ENCODE data around the gene AMIGO1.

AMIGO1 gene

DNA sequence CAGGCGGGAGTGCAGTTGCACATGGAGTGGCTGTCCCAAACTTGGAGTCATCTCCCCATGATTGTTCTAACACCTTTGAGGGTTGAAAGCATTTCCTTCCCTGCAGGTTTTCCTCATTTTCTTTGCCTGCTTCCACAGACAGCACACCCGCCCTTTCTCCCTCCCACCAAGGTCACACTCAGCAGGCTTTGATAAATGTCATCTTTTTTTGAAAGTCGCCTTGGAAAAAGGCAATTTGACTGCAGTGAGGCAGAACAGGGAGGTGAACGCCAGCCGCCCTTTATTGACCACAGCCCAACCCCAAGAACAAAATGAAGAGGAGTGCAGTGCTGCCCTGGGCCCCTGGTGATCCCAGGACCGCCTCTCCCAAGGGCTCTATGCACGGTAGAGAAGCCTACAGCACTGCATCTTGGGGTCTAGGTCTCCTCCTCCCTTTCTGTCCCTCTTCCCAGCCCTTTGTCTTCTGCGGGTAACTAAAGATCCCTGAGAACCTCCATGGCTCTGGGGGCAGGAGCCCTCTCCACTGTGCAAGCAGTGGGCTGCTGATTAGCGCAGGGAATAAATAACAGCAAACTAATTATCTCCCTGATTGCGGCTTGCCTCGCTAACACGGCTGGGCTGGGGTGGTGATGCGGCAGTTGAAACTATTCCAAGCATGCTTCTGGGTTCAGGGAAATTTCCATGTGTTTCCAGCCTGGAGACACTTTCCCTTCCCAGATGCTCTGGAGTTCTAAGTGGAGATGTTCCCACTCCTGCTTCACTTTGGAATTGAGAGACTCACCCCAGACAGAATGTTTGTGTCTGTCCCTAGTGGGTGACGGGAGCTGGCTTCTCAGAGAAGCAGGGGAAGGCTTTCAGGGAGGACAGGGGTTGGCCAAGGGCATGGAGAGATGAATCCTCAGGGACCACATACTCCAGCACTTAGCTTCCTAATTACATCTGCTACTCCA lies 11.8 kb upstream of the AMIGO1 start:
- Mint-ChIP-seq H3K4me3 (no peak overlapping the region), H3K9me3 (no peaks in the 10 kb centered on the region), H3K27me3 (no peaks in the 10 kb centered on the region), H3K27ac (no peak overlapping the region), H3K4me1 (no peaks in the 10 kb centered on the region), H3K36me3 (no peaks in the 10 kb centered on the region)

DNA sequence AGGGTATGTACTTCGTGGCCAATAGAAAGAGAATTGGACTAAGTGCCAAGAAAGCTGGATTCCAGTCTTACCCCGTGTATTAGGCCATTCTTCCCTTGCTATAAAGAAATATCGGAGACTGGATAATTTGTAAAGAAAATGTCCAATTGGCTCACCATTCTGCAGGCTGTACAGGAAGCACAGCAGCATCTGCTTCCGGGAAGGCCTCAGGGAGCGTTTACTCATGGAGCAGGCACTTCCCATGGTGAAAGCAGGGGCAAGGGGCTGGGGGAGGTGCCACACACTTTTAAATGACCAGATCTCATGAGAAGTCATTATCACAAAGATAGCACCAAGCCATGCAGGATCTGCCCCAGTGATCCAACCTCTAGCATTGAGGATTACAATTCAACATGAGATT lies 7.8 kb upstream of the AMIGO1 start:
- H3K4me1 Mint-ChIP-seq, result peaks cover 6% of the 10 kb centered on the region
- H3K27ac Mint-ChIP-seq, result no peak overlapping the region
- H3K27me3 Mint-ChIP-seq, result no peaks in the 10 kb centered on the region
- H3K36me3 Mint-ChIP-seq, result no peaks in the 10 kb centered on the region
- H3K9me3 Mint-ChIP-seq, result no peaks in the 10 kb centered on the region
- H3K4me3 Mint-ChIP-seq, result no peak overlapping the region

DNA sequence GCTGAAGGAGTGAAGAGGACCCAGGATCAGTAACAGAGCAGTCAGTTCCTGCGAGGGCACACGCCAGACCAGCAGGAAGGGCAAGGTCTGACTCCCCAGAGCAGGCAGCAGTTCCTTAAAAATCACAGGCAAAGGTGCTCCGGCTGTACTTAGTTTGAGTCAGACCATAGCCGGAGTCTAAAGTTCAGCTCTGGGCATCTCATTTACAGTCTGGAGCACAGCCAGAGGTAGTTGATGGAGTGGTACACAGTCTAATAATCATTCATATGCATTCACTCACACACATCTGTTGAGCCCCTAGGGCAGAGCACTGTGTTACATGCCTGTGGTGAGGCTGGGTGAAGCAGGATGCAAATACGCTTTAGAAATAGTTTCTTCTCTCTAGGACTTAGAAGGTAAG lies 7.3 kb upstream of the AMIGO1 start:
- Mint-ChIP-seq H3K27me3 (no peaks in the 10 kb centered on the region), H3K4me1 (peaks cover 8% of the 10 kb centered on the region), H3K4me3 (no peak overlapping the region), H3K36me3 (no peaks in the 10 kb centered on the region), H3K9me3 (no peaks in the 10 kb centered on the region), H3K27ac (no peak overlapping the region)

DNA sequence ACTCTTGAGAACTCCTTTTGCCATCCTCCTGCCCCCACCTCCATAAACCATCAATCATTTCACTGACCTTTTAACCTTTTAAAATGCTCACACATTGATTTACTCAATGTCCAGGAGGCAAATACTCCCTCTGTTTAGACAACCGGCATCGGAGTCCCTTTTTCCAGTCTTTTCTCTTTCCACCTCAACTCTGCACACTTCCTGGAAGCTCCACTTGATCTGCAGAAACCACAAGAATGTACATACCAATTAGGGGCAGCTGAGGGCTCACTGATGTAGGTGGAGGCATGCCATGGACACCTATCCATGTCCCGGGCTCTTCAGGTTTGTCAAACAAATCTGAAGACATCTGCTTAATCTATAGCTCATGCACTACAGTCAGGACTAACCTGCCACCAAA lies 5.3 kb upstream of the AMIGO1 start:
- Mint-ChIP-seq H3K27ac (no peak overlapping the region), H3K9me3 (no peaks in the 10 kb centered on the region), H3K4me1 (peaks cover 29% of the 10 kb centered on the region), H3K27me3 (no peaks in the 10 kb centered on the region), H3K36me3 (no peaks in the 10 kb centered on the region), H3K4me3 (no peak overlapping the region)

DNA sequence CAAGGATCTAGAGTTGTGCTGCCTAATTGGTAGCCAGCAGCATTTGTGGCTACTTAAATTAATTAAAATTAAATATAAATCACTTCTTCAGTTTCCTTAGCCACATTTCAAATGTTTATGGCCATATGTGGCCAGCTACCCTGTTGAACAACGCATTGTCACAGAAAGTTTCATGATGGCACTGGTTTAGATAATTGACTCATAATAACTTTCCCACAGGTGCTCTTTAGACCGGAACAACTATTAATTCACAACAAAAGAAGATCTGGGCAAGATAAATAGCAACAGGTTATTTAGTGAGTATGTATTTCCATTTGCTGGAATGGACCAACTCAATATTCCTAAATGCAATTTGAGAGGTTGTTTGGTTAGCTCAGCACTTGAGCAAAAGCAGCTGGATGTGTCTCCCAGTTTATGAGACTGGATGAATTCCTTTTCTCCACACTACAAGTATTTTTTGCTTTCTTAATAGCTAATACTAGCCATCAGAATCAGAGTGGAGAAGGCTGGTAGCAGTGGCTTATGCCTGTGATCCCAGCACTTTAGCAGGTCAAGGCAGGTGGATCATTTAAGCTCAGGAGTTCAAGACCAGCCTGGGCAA lies 3.7 kb upstream of the AMIGO1 start:
- H3K4me3 Mint-ChIP-seq, result no peak overlapping the region
- no peaks in the 10 kb centered on the region for H3K9me3 Mint-ChIP-seq
- peaks cover 40% of the 10 kb centered on the region for H3K4me1 Mint-ChIP-seq
- no peaks in the 10 kb centered on the region for H3K27me3 Mint-ChIP-seq
- H3K36me3 Mint-ChIP-seq, result no peaks in the 10 kb centered on the region
- no peak overlapping the region for H3K27ac Mint-ChIP-seq

DNA sequence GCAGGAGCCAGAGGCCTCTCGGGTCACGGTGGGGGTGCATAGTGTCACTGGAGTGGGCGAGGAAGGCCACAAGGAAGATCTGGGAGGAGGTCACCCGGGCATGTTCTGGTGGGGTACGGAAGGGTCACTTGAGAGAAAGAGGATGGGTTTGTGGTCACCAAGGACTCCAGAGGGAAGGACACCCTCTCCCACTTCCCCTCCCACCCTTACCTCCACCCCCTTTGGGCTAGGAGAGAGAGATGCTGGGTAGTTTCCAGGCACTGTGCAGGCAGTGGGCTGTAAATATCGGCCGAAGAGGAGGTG lies 703 bp downstream of the AMIGO1 start:
- peaks cover 69% of the 10 kb centered on the region for H3K4me1 Mint-ChIP-seq
- H3K27me3 Mint-ChIP-seq, result no peaks in the 10 kb centered on the region
- H3K9me3 Mint-ChIP-seq, result no peaks in the 10 kb centered on the region
- peak overlapping the region; percentile 77 for H3K4me3 Mint-ChIP-seq
- peaks cover 8% of the 10 kb centered on the region for H3K36me3 Mint-ChIP-seq
- peak overlapping the region; percentile 73 for H3K27ac Mint-ChIP-seq

DNA sequence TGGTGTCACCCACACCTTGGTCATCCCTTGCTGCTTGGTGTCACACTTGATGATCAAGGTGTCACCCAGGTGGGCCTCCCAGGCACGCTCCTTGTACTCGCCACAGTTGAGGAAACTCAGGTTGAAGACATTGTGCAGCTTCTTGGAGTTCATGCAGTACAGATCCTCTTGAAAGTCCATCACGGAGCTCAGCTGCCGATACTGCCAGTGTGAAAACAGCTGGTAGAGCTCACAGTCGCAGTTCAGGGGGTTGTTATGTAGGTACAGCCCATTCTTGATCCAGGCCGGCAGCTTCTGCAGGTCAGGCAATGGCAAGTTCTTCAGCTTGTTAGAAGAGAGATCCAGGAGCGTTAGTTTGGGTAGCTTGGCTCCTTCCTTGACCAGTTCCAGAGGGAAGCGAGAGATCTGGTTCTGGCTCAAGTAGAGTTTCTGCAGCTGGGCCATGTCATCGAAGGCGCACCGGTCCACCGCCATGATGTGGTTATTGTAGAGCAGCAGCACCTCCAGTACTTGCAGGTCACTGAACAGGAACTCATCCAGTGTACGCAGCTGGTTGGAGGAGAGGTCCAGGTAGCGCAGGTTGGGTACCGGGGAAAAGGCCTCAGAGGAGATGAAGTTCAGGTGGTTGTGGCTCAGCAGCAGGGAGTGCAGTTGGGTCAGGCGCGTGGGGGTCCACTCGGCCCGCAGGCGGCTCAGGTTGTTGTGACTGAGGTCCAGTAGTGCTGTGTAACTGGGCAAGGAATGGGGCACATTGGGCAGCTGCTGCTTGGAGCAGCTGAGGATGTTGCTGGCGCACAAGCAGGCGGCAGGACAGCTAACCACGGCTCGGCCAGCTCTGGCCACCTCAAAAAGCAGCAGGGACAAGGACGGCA lies 1.3 kb downstream of the AMIGO1 start:
- Mint-ChIP-seq H3K4me1 (peaks cover 73% of the 10 kb centered on the region), H3K27ac (peak overlapping the region; percentile 73), H3K27me3 (no peaks in the 10 kb centered on the region), H3K4me3 (peak overlapping the region; percentile 77), H3K36me3 (peaks cover 8% of the 10 kb centered on the region), H3K9me3 (no peaks in the 10 kb centered on the region)

DNA sequence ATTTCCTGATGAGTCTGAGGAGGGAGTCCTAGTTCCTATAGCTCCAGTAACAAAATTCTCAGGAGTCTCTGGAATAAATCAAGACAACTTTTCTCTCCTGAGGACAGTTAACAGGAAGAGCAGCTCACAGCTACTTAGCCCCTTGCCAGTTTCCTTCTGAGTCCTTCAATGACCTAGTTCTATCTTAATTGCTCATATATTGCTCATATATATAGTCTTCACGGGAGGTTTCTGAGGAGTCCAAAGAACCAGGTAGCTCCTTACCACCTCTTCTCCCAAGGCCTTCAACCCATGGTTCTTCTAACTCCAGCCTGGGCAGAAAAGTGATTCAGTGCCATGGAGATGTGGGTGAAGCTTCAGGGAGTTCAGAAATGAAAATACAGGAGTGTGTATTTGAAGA lies 4.6 kb downstream of the AMIGO1 start:
- H3K36me3 Mint-ChIP-seq, result peaks cover 8% of the 10 kb centered on the region
- peak overlapping the region; percentile 34 for H3K4me3 Mint-ChIP-seq
- no peaks in the 10 kb centered on the region for H3K27me3 Mint-ChIP-seq
- H3K9me3 Mint-ChIP-seq, result no peaks in the 10 kb centered on the region
- H3K4me1 Mint-ChIP-seq, result peaks cover 83% of the 10 kb centered on the region
- peak overlapping the region; percentile 79 for H3K27ac Mint-ChIP-seq

DNA sequence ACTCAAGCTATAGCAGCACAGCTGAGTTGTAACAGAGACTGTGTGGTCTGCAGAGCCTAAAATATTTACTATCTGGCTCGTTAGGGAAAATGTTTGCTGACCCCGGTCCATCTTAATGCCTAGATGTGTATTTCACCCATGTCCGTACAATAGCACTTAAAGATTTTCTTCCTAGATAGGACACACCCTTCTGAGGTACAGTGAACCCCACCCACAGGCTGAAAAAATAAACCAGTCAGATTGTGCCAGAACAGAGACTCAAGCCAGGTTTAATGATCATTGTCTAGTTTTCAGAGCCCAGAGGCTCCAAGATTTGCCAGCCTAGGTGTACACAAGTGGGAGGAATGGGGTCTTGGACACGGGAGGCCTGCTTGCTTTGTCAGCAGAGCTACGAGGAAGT lies 5.6 kb downstream of the AMIGO1 start:
- Mint-ChIP-seq H3K27me3 (no peaks in the 10 kb centered on the region), H3K36me3 (peaks cover 8% of the 10 kb centered on the region), H3K27ac (peak overlapping the region; percentile 95), H3K4me3 (peak overlapping the region; percentile 76), H3K4me1 (peaks cover 88% of the 10 kb centered on the region), H3K9me3 (no peaks in the 10 kb centered on the region)

DNA sequence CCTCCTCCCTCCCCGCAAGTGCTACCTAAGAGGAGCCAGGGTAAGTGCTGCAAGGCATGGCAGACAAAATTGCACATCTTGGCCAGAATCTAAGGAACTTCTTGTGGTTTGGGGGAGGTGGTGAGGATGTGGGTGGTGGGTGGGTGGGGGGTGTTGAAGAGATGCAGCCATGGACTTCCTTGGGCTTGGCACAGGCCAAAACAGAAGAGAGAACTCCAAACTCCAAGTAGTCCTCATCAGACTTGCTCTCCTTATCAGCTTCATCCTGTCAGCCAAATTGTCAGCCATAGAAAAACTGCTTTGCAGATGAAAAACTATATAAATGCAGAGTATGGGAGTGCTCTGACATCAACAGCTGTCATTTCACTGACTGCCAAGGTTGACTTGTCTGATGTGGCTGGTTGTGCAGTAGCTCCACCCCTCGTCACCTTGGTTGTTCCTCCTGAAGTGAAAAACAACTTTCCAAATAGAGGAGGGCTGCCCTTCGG lies 7.1 kb downstream of the AMIGO1 start:
- Mint-ChIP-seq H3K36me3 (peaks cover 7% of the 10 kb centered on the region), H3K27me3 (no peaks in the 10 kb centered on the region), H3K4me3 (peak overlapping the region; percentile 80), H3K27ac (peak overlapping the region; percentile 57), H3K4me1 (peaks cover 93% of the 10 kb centered on the region), H3K9me3 (no peaks in the 10 kb centered on the region)

DNA sequence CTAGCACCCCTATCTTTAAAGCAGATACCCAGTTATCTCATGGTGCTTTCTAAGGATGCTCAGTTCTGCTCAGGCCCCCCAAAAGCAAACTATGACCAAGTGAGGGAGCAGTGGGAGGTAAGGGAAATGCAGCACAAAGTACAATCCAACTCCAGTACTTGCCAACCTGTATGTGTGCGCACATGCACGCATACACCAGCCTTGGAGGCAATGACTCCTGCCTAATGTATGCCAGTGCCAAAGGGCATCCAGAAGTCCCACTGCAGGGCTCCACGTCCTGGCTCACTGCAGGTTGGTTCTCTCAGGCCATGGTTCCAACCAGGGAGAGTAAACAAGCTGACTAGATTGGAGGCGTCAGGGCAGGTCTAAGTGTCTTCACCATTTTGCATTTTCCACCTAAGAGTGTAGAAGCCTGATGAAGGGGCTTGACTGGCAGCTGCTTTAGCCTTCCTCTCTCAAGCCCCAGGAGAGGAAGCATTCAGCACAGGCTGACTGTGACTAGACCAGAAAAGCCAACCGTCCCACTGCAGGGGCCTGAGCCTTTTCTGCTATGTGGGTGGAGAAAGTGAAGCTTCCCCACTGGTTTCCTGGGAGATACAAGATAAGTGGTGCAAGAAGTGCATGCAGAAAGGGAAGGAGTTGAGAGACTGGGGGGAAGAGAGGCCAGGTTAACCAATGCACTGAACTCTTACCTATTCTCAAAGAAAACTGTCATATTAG lies 7.7 kb downstream of the AMIGO1 start:
- no peak overlapping the region for H3K27ac Mint-ChIP-seq
- H3K4me1 Mint-ChIP-seq, result peaks cover 90% of the 10 kb centered on the region
- peaks cover 3% of the 10 kb centered on the region for H3K36me3 Mint-ChIP-seq
- peak overlapping the region; percentile 80 for H3K4me3 Mint-ChIP-seq
- no peaks in the 10 kb centered on the region for H3K27me3 Mint-ChIP-seq
- H3K9me3 Mint-ChIP-seq, result no peaks in the 10 kb centered on the region

DNA sequence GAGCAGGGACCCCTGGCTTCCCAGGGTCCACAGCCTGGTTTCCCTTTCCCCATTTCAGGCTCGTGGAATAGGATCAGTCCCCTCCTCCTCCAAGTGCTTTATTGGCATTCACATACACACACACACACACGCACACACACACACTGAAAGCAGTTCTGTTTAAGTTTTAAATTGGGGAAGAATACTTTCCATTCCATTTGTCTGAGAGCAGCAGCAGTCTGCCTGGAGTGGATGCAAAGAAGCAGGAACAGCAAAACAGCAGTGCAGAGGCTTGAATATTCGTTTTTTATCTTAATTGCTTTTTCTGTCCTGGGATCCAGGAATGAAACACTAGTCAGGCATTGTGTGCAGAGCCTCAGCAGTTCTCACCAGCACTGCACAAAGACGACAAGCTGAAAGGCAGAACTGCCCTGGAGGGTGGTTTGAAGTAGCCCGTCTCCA lies 8.6 kb downstream of the AMIGO1 start:
- Mint-ChIP-seq H3K4me3 (no peak overlapping the region), H3K27ac (no peak overlapping the region), H3K9me3 (no peaks in the 10 kb centered on the region), H3K27me3 (no peaks in the 10 kb centered on the region), H3K4me1 (peaks cover 95% of the 10 kb centered on the region), H3K36me3 (no peaks in the 10 kb centered on the region)

DNA sequence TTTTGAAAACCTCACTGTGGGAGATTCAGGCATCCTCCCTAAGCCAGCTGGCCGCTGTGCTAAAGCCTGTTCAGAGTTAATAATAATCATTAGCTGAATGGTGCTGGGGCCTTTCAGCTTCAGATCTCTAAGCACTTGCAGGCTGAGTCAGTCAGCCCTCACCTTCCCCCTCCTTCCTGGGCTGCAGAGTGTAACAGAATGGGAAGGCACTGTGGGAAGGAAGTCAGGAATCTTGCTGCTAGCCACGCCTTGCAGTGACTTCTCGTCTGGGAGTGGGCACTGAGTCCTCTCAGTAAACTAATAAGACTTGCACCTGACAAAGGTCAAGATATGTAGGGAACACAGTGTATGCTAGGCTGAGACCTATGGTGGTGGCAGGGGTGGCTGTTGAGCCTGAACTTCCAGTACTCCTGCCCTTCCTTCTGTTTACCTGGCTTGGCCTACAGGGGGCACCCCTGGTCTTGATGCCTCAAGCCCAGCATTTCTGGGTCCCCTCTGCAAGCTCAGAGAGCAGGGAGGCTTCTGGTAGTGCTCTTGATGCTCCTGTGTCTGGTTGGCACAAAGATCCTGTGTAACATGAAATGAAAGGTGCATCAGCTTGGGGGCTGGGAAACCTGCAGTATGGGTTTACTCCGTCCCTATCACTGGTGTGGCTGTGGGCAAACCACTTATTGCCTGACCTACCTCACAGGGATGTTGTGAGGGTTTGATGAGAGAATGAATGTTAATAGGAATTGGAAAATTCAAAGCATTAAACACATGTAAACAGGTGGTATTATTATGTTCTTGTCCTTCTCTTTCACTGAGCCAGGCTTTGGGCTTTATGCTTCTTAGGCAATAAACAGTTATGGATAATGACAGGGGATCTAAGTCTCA lies 9.6 kb downstream of the AMIGO1 start:
- Mint-ChIP-seq H3K27me3 (no peaks in the 10 kb centered on the region), H3K36me3 (no peaks in the 10 kb centered on the region), H3K9me3 (no peaks in the 10 kb centered on the region), H3K4me1 (peaks cover 95% of the 10 kb centered on the region), H3K4me3 (peak overlapping the region; percentile 55), H3K27ac (peak overlapping the region; percentile 79)

DNA sequence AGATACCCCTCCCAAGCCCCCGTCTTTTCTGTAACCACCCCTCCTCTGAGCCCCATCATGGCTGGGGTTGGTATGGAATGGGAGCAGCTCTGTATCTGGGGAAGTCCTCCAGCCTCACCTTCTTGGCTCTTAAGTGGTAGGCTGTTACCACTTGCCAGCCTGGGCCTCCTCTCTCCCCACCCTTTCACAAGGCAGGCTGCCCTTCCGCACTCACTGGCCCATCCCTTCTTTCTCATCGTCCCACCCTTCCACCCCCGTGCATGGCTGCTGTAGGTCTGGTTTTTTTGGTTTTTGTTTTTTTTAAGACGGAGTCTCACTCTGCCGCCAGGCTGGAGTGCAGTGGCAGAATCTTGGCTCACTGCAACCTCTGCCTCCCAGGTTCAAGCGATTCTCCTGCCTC lies 10.4 kb downstream of the AMIGO1 start:
- Mint-ChIP-seq H3K4me3 (peak overlapping the region; percentile 55), H3K27ac (peak overlapping the region; percentile 30), H3K36me3 (peaks cover 2% of the 10 kb centered on the region), H3K9me3 (no peaks in the 10 kb centered on the region), H3K4me1 (peaks cover 95% of the 10 kb centered on the region), H3K27me3 (no peaks in the 10 kb centered on the region)

All from activated naive CD4-positive, alpha-beta T cell treated with anti-CD3 and anti-CD28 coated beads, Interleukin-2, amount 50 U/mL, for 24 hours (primary cell).